Endothelial cell (in vitro differentiated cells): ENCODE measurements around the gene MARCHF4. TPM values are rescaled to one million over a fixed set of nuclear protein-coding genes. Genes with fewer than 3 reads are reported as not detected.

Source experiments
- DNase-seq: peaks from one replicate; pipeline ENCODE4 v3.0.0; 2021; ENCODE audit warnings: low spot score
- H3K27ac Mint-ChIP-seq: one replicate; pipeline ENCODE4 v1.8.0; 2021; ENCODE audit warnings: mixed read lengths, inconsistent platforms; ENCODE audit not compliant: unreplicated experiment
- H3K27me3 Mint-ChIP-seq: one replicate; pipeline ENCODE4 v1.8.0; 2021; ENCODE audit warnings: mild to moderate bottlenecking, moderate library complexity, mixed read lengths, inconsistent platforms; ENCODE audit not compliant: unreplicated experiment
- H3K36me3 Mint-ChIP-seq: one replicate; pipeline ENCODE4 v1.8.0; 2021; ENCODE audit warnings: mild to moderate bottlenecking, low read depth, mixed read lengths, inconsistent platforms; ENCODE audit not compliant: unreplicated experiment
- H3K4me1 Mint-ChIP-seq: one replicate; pipeline ENCODE4 v1.8.0; 2021; ENCODE audit warnings: mild to moderate bottlenecking, mixed read lengths, inconsistent platforms; ENCODE audit not compliant: unreplicated experiment
- H3K4me3 Mint-ChIP-seq: one replicate; pipeline ENCODE4 v1.8.0; 2021; ENCODE audit warnings: mild to moderate bottlenecking, mixed read lengths, inconsistent platforms; ENCODE audit not compliant: unreplicated experiment
- H3K9me3 Mint-ChIP-seq: one replicate; pipeline ENCODE4 v1.8.0; 2021; ENCODE audit warnings: mixed read lengths, inconsistent platforms; ENCODE audit not compliant: unreplicated experiment
- total RNA-seq: library from RNA; stranded (reverse); fragmentation: NEBNext Ultra II Directional; extraction: Animal tissue kit (Norgen Biotek cat#: 25700); gene quantifications from one replicate; pipeline ENCODE4 v1.2.1, GENCODE V29; 2021; ENCODE audit not compliant: unreplicated experiment
- TF ChIP-seq, protein P1 (sequence below): fragments of 200-600 bp; sonication (generic); IDR thresholded peaks from one replicate; pipeline ENCODE4 v1.5.0; 2021; ENCODE audit warnings: antibody characterized with exemption; ENCODE audit not compliant: unreplicated experiment

The MARCHF4 gene
- total RNA-seq, 1 donor from 2014 or later, result 0.46 TPM

DNA sequence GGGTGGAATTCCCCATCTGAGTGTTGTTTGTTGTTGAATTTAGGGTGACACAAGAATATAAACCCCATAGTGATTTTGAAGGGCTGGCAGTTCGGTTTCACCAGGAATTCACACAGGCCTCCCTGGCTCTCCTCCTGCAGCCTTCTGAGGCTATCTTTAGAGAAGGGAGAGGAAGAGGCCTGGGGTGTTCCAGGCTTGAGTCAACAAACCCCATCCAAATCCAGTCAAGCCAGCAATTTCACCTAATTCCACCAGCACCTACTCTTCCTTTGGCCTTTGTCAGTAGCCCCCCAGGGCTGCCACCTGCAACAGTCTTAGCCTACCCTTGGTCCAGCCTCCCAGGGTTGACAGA is 32.0 kb downstream of the MARCHF4 start:
- Mint-ChIP-seq H3K27ac (peak overlapping the region; percentile 84), H3K27me3 (peaks cover 11% of the 10 kb centered on the region), H3K36me3 (peaks cover 4% of the 10 kb centered on the region), H3K9me3 (no peaks in the 10 kb centered on the region), H3K4me3 (no peak overlapping the region), H3K4me1 (peaks cover 46% of the 10 kb centered on the region)
- no peak for DNase-seq
- TF ChIP-seq, protein P1, sequence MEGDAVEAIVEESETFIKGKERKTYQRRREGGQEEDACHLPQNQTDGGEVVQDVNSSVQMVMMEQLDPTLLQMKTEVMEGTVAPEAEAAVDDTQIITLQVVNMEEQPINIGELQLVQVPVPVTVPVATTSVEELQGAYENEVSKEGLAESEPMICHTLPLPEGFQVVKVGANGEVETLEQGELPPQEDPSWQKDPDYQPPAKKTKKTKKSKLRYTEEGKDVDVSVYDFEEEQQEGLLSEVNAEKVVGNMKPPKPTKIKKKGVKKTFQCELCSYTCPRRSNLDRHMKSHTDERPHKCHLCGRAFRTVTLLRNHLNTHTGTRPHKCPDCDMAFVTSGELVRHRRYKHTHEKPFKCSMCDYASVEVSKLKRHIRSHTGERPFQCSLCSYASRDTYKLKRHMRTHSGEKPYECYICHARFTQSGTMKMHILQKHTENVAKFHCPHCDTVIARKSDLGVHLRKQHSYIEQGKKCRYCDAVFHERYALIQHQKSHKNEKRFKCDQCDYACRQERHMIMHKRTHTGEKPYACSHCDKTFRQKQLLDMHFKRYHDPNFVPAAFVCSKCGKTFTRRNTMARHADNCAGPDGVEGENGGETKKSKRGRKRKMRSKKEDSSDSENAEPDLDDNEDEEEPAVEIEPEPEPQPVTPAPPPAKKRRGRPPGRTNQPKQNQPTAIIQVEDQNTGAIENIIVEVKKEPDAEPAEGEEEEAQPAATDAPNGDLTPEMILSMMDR, result no peak

DNA sequence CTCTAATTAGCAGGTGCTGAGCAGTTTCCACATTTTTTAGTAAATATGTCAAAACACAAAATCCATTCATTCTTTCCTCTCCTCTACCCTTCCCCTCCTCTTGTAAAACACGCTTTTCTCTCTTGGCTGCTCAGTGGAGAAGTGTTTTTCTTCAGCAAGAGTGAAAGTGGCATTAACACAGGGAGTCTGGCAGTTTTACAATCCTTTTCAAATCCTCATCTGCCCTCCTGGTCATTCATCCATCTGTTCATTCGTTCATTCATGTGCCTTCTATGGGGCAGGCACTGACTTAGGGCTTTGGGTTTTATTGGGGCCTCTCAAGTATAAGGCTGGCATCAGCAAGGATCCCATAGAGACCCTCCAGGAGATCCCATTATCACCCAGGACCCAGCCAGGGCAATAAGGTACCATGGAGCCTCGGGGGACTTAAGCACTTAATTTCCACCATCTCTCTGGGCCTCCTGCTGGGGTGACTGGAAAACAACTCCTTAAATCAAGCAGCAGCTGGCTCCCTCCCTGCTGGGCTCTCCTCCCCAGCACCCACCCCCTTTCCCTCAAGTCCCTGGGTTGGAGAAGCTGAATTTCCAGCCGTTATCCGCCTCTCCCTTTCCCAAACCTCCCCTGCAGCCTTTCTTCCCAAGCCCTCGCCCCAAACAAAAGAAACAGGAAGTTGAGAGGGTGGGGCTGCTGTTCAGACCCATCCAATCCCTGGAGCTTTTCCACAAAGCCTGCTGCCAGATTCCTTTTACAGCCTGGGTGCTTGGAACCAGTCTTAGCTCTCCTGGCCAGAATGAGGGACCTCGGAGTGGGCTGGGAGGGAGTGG is 32.6 kb downstream of the MARCHF4 start:
- H3K4me3 Mint-ChIP-seq, result no peak overlapping the region
- peak; percentile 34 for DNase-seq
- peak overlapping the region; percentile 84 for H3K27ac Mint-ChIP-seq
- TF ChIP-seq, protein P1, result no peak
- peaks cover 11% of the 10 kb centered on the region for H3K27me3 Mint-ChIP-seq
- peaks cover 41% of the 10 kb centered on the region for H3K4me1 Mint-ChIP-seq
- H3K9me3 Mint-ChIP-seq, result no peaks in the 10 kb centered on the region
- peaks cover 4% of the 10 kb centered on the region for H3K36me3 Mint-ChIP-seq

DNA sequence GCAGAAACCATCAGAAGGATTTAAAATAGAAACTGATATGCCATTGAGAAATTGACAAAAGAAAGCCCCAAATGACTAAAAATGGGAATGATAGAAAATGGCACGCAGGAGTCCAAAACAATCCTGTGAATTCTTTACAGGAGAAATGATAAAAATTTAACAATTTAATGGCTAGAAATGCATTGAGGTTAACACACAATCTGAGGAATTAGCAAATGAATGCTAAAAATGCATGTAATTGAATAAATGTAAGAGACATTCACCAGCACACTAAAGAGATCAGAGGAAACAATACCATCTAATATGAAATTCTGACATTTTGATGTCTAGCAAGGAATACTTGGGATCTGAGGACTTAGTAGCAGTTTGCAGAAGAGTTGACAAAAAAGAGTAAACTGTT is 37.0 kb downstream of the MARCHF4 start:
- H3K4me1 Mint-ChIP-seq, result peaks cover 17% of the 10 kb centered on the region
- H3K36me3 Mint-ChIP-seq, result peaks cover 4% of the 10 kb centered on the region
- no peak overlapping the region for H3K27ac Mint-ChIP-seq
- peaks cover 5% of the 10 kb centered on the region for H3K27me3 Mint-ChIP-seq
- TF ChIP-seq, protein P1, result no peak
- no peaks in the 10 kb centered on the region for H3K9me3 Mint-ChIP-seq
- DNase-seq, result no peak
- H3K4me3 Mint-ChIP-seq, result no peak overlapping the region

DNA sequence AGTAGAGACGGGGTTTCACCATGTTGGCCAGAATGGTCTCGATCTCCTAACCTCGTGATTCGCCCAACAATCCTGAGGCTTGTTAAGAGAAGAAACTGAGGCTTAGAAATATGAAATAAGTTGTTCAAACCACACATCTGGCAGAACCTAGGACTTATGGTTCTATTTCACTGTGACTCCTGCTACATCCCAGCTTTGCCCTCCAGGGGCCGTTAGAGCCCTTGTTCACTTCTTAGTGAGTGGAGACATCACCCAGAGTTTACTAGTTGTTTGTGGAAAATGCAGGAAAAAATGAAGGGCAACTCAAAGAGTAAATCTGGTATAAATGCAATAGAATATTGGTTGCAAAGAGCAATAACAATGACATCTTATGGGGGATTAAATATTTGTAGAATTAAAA is 43.9 kb downstream of the MARCHF4 start:
- TF ChIP-seq, protein P1, result no peak
- H3K4me3 Mint-ChIP-seq, result no peak overlapping the region
- no peak for DNase-seq
- H3K27ac Mint-ChIP-seq, result no peak overlapping the region
- no peaks in the 10 kb centered on the region for H3K9me3 Mint-ChIP-seq
- no peaks in the 10 kb centered on the region for H3K27me3 Mint-ChIP-seq
- no peaks in the 10 kb centered on the region for H3K36me3 Mint-ChIP-seq
- H3K4me1 Mint-ChIP-seq, result no peaks in the 10 kb centered on the region

DNA sequence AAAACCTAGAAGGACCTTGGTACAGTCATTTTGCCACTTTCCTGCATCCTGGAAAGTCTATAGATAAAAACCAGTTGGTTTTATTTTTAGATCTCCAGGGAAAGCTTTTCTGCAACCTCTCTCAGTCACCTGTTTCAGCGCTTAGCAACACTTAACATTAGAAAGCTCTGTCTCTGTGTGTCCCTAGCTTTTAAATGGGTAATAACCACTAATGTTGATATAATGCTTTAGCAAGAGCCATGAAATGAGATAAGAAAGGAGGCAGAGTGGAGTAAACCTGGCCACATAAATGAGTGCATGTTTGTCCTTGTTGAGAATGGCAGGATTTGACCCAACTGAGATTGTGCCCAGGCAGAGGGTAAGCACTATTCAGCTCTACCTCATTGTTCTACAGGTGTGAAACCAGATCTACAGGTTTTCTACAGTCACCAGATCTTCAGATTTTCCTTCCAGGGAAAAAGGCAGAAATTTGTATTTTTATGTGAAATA is 44.8 kb downstream of the MARCHF4 start:
- Mint-ChIP-seq H3K4me3 (no peak overlapping the region), H3K9me3 (no peaks in the 10 kb centered on the region), H3K4me1 (no peaks in the 10 kb centered on the region), H3K36me3 (no peaks in the 10 kb centered on the region), H3K27ac (no peak overlapping the region), H3K27me3 (no peaks in the 10 kb centered on the region)
- no peak for DNase-seq
- TF ChIP-seq, protein P1, result no peak
